Ishikawa (cell line): ENCODE measurements around the gene REEP2.

ENCODE experiments used
- NFIC ChIP-seq: IDR thresholded peaks from 2 replicates; pipeline ENCODE4 v1.6.1; 2012
- RAD21 ChIP-seq: IDR thresholded peaks from 2 replicates; pipeline ENCODE4 v1.6.1; 2012; ENCODE audit warnings: low read depth
- TCF12 ChIP-seq: IDR thresholded peaks from 2 replicates; pipeline ENCODE4 v1.6.1; 2012; ENCODE audit warnings: low read depth
- YY1 ChIP-seq: IDR thresholded peaks from 2 replicates; pipeline ENCODE4 v1.6.1; 2012; ENCODE audit warnings: low read depth
- ZBTB7A ChIP-seq: IDR thresholded peaks from 2 replicates; pipeline ENCODE4 v1.6.1; 2012; ENCODE audit warnings: low read depth

GRCh38 chr5:138466125-138466899 is 27.5 kb downstream of the REEP2 start:
- no peak for TF ChIP-seq NFIC
- TF ChIP-seq TCF12, result no peak
- TF ChIP-seq RAD21, result no peak
- no peak for TF ChIP-seq YY1
- TF ChIP-seq ZBTB7A, result no peak
